ENCODE results near the gene CDK5R2. TPM values are rescaled to one million over a fixed set of nuclear protein-coding genes. Genes with fewer than 3 reads are reported as not detected.

Gene CDK5R2
- total RNA-seq, 1 donor from 2014 or later, result 0.13 TPM

DNA sequence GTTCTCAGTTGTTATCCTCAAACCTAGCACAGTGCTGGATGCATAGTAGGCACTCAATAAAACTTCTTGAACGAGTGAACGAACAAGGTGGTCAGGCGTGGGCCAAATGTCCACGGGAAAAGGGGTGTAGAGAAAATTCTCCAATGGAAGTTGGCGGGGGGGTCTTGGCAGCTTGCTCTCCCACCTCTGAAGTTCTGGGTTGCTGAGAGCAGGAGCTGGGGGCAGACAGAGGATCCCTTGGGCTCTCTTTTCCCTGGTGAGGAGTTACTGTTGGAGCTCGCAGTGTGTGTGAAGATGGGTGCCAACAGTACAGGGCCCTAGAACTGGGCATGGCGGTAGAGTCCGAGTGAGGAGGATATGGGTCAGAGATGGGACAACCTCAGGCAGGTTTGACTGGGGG is 36.1 kb downstream of the CDK5R2 start:
- Mint-ChIP-seq H3K36me3 (ENCODE audit: low read depth, unreplicated experiment) (no peaks in the 10 kb centered on the region), H3K9me3 (ENCODE audit: unreplicated experiment) (no peaks in the 10 kb centered on the region), H3K27ac (ENCODE audit: unreplicated experiment) (no peak overlapping the region), H3K4me3 (ENCODE audit: unreplicated experiment) (peak overlapping the region; percentile 33), H3K4me1 (ENCODE audit: unreplicated experiment) (no peaks in the 10 kb centered on the region), H3K27me3 (ENCODE audit: unreplicated experiment) (peaks cover 31% of the 10 kb centered on the region)
- TF ChIP-seq, protein P1, sequence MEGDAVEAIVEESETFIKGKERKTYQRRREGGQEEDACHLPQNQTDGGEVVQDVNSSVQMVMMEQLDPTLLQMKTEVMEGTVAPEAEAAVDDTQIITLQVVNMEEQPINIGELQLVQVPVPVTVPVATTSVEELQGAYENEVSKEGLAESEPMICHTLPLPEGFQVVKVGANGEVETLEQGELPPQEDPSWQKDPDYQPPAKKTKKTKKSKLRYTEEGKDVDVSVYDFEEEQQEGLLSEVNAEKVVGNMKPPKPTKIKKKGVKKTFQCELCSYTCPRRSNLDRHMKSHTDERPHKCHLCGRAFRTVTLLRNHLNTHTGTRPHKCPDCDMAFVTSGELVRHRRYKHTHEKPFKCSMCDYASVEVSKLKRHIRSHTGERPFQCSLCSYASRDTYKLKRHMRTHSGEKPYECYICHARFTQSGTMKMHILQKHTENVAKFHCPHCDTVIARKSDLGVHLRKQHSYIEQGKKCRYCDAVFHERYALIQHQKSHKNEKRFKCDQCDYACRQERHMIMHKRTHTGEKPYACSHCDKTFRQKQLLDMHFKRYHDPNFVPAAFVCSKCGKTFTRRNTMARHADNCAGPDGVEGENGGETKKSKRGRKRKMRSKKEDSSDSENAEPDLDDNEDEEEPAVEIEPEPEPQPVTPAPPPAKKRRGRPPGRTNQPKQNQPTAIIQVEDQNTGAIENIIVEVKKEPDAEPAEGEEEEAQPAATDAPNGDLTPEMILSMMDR (IDR thresholded peaks at IDR 0.05; ENCODE audit: unreplicated experiment), result no peak
- no peak for DNase-seq (ENCODE audit: low spot score)

DNA sequence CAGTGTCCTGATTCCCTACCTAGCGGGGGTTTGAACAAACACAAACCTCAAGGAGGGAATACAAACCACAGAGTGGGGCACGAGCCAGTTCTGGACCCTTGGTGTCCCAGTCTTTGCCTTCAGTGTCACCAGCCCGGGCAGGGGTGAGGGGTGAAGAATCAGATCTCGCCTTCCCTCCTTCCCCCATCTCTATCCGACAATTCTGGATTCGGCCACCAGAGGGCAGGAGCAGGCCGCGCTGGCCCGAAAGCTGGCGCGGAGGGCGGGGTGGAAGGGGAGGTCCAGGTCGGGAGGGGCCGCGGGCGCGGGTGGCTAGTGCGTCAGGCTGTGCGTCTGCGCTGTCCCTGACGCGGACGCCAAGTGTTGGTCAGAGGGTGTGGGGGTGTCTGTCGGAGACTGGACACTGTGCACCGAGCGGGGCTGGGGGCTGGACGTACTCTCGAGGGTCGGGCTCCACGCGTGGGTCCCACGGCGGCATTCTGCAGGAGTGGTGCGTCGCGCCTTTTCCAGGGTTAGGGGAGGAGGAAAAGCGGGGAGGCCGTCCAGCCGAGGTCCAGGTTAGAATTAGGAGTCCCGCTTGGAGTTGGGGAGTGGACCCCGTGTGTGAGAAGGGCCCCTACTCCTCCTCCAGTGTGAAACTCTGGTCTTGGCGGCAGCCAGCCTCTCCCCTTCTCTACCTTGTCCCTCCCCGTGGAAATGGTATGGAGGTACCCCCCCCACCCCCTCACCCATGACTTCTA is 36.7 kb downstream of the CDK5R2 start:
- no peak overlapping the region for H3K27ac Mint-ChIP-seq (ENCODE audit: unreplicated experiment)
- H3K9me3 Mint-ChIP-seq (ENCODE audit: unreplicated experiment), result no peaks in the 10 kb centered on the region
- no peaks in the 10 kb centered on the region for H3K4me1 Mint-ChIP-seq (ENCODE audit: unreplicated experiment)
- TF ChIP-seq, protein P1 (IDR thresholded peaks at IDR 0.05; ENCODE audit: unreplicated experiment), result peak; percentile 95
- DNase-seq (ENCODE audit: low spot score), result peak; percentile 90
- H3K27me3 Mint-ChIP-seq (ENCODE audit: unreplicated experiment), result peaks cover 35% of the 10 kb centered on the region
- H3K4me3 Mint-ChIP-seq (ENCODE audit: unreplicated experiment), result no peak overlapping the region
- no peaks in the 10 kb centered on the region for H3K36me3 Mint-ChIP-seq (ENCODE audit: low read depth, unreplicated experiment)

DNA sequence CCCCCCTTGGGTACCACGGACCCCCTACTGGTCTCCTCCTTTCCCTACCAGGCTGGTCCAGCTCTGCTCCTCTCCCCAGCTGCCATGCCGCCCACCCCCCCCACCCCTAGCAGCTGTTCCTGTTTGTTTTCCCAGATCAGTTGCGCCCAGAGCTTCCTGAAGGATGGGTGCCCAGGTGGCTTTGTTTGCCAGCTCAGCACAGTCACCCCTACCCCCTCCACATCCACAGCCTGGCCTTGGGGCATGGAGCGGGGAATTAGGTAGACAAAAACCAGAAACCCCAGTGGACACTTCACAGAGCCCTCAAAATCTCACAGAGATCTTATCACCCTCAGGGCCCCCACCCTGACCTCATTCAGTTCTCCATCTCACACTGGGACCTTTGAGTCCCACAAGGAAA is 37.5 kb downstream of the CDK5R2 start:
- H3K4me3 Mint-ChIP-seq (ENCODE audit: unreplicated experiment), result no peak overlapping the region

DNA sequence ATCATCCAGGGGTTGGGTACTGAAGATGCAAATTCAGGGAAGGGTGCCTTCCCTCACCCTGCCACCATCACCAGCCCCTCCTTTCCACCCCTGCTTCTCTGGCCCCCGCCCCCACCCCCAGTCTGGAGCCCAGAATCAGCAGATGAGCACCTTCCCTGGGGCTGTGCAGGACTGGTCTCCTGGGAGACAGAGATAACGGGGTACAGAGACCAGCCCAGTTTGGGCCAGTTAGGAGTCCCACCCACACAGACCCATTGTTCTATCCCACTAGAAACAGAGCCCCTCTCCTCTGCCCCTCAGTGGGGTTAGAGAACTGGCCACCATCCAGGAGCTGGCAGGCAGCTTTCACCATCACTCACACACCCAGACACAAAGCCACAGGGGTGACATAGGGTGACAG is 38.3 kb downstream of the CDK5R2 start:
- Mint-ChIP-seq H3K36me3 (ENCODE audit: low read depth, unreplicated experiment) (no peaks in the 10 kb centered on the region), H3K4me3 (ENCODE audit: unreplicated experiment) (no peak overlapping the region), H3K4me1 (ENCODE audit: unreplicated experiment) (no peaks in the 10 kb centered on the region), H3K27ac (ENCODE audit: unreplicated experiment) (no peak overlapping the region), H3K27me3 (ENCODE audit: unreplicated experiment) (peaks cover 33% of the 10 kb centered on the region), H3K9me3 (ENCODE audit: unreplicated experiment) (no peaks in the 10 kb centered on the region)
- TF ChIP-seq, protein P1 (IDR thresholded peaks at IDR 0.05; ENCODE audit: unreplicated experiment), result no peak
- no peak for DNase-seq (ENCODE audit: low spot score)

More for the DNA sequence above, 37.5 kb downstream of the CDK5R2 start:
- TF ChIP-seq, protein P1 (IDR thresholded peaks at IDR 0.05; ENCODE audit: unreplicated experiment), result no peak
- Mint-ChIP-seq H3K4me1 (ENCODE audit: unreplicated experiment) (no peaks in the 10 kb centered on the region), H3K36me3 (ENCODE audit: low read depth, unreplicated experiment) (no peaks in the 10 kb centered on the region), H3K9me3 (ENCODE audit: unreplicated experiment) (no peaks in the 10 kb centered on the region), H3K27me3 (ENCODE audit: unreplicated experiment) (peaks cover 31% of the 10 kb centered on the region), H3K27ac (ENCODE audit: unreplicated experiment) (no peak overlapping the region)
- no peak for DNase-seq (ENCODE audit: low spot score)

DNA sequence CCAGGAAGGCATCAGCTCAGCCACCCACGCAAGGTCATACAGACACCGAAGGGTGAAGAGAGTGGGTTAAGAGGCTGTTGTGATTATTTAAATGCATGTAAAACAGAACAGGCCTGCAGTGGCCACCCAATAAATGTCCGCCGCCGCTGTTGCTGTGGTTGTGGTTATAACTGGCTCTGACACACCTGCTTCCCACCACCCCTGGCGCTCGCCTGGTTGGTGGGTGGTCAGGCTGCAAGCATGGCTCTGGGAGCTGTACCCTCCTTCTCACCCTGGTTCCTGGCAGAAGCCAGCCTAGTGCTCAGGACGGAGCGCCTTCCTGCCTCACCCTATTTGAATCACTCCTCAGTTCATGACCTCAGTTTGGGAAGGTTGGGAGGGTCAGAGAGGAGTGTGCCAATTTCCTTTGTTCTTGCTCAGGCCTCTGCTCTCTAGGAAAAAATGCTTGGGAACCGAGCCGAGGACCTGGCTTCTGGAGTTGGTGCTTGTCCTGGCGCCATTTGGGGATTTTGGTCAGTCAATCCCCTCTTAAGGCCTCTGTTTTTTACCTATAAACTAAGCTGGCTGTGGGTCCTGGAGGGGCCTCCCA is 39.0 kb downstream of the CDK5R2 start:
- peaks cover 37% of the 10 kb centered on the region for H3K27me3 Mint-ChIP-seq (ENCODE audit: unreplicated experiment)
- no peaks in the 10 kb centered on the region for H3K36me3 Mint-ChIP-seq (ENCODE audit: low read depth, unreplicated experiment)
- no peaks in the 10 kb centered on the region for H3K9me3 Mint-ChIP-seq (ENCODE audit: unreplicated experiment)
- DNase-seq (ENCODE audit: low spot score), result no peak
- TF ChIP-seq, protein P1 (IDR thresholded peaks at IDR 0.05; ENCODE audit: unreplicated experiment), result no peak
- no peak overlapping the region for H3K27ac Mint-ChIP-seq (ENCODE audit: unreplicated experiment)
- peaks cover 3% of the 10 kb centered on the region for H3K4me1 Mint-ChIP-seq (ENCODE audit: unreplicated experiment)
- H3K4me3 Mint-ChIP-seq (ENCODE audit: unreplicated experiment), result no peak overlapping the region

All from endothelial cell (in vitro differentiated cells).